ENCODE results near the gene EBI3.

DNA sequence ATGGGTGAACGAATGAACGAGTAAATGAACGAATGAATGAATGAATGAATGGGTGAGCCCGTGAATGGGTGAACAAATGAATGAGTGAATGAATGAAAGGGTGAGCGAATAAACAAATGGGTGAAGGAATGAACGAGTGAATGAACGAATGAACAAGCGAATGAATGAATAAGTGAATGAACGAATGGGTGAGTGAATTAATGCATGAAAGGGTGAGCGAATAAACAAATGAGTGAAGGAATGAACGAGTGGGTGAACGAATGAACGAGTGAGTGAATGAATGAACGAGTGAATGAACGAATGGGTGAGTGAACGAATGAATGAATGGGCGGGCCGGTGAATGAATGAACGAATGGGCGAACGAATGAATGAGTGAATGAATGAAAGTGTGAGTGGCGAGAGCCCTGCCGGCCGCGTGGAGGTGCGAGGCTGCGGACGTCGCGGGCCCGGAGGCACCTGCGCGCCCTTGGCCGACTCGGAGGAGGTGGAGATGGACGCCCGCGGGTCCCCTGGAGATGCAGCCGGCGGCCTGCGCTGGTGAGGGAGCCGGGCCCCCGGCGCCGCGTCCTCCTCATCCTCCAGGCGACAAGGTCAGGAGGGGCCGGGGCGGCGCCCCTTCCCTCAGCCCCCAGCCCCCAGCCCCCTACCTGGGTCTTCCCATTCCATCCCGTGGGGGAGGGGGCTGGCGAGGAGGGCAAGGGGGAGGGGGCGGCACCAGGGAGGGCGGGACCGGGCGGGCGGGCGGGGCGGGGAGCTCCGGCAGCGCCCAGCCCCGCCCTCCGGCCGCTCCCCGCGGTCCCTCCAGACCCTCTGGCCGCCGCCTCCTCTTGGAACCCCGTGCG is 31.5 kb upstream of the EBI3 start:
- TF ChIP-seq, protein P1, sequence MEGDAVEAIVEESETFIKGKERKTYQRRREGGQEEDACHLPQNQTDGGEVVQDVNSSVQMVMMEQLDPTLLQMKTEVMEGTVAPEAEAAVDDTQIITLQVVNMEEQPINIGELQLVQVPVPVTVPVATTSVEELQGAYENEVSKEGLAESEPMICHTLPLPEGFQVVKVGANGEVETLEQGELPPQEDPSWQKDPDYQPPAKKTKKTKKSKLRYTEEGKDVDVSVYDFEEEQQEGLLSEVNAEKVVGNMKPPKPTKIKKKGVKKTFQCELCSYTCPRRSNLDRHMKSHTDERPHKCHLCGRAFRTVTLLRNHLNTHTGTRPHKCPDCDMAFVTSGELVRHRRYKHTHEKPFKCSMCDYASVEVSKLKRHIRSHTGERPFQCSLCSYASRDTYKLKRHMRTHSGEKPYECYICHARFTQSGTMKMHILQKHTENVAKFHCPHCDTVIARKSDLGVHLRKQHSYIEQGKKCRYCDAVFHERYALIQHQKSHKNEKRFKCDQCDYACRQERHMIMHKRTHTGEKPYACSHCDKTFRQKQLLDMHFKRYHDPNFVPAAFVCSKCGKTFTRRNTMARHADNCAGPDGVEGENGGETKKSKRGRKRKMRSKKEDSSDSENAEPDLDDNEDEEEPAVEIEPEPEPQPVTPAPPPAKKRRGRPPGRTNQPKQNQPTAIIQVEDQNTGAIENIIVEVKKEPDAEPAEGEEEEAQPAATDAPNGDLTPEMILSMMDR (IDR thresholded peaks at IDR 0.05) = no peak
- TF ChIP-seq POLR2A (IDR thresholded peaks at IDR 0.05) = no peak

Data from heart left ventricle (tissue), 13 donors.